H9 (cell line): ENCODE data around the gene MEIS2. TPM values are rescaled to one million over a fixed set of nuclear protein-coding genes. Genes with fewer than 3 reads are reported as not detected.

ENCODE experiments used
- DNase-seq: peaks from one replicate; pipeline ENCODE4 v3.0.0-alpha.2; 2017
- H2AFZ ChIP-seq: one replicate; pipeline ENCODE4 v1.6.1; 2013; ENCODE audit warnings: mild to moderate bottlenecking, low read length, control low read depth, moderate library complexity
- H2AK5ac ChIP-seq: 2 replicates; pipeline ENCODE4 v1.6.1; 2013; ENCODE audit warnings: low read length, control low read depth, mixed read lengths; ENCODE audit not compliant: insufficient read length
- H2BK120ac ChIP-seq: one replicate; pipeline ENCODE4 v1.6.1; 2013; ENCODE audit warnings: low read depth, mild to moderate bottlenecking, low read length, control low read depth, inconsistent platforms; ENCODE audit not compliant: poor library complexity, severe bottlenecking
- H2BK12ac ChIP-seq: 2 replicates; pipeline ENCODE4 v1.6.1; 2013; ENCODE audit warnings: low read length, control low read depth, mixed read lengths, low read depth; ENCODE audit not compliant: insufficient read length
- H2BK15ac ChIP-seq: 2 replicates; pipeline ENCODE4 v1.6.1; 2013; ENCODE audit warnings: low read depth, low read length, control low read depth
- H2BK20ac ChIP-seq: one replicate; pipeline ENCODE4 v1.6.1; 2013; ENCODE audit warnings: low read depth, mild to moderate bottlenecking, low read length, control low read depth, inconsistent platforms; ENCODE audit not compliant: poor library complexity, severe bottlenecking
- H2BK5ac ChIP-seq: 2 replicates; pipeline ENCODE4 v1.6.1; 2013; ENCODE audit warnings: low read length, control low read depth, mixed read lengths; ENCODE audit not compliant: insufficient read length
- H3K14ac ChIP-seq: 2 replicates; pipeline ENCODE4 v1.6.1; 2013; ENCODE audit warnings: low read length, control low read depth; ENCODE audit not compliant: insufficient read depth
- H3K18ac ChIP-seq: 2 replicates; pipeline ENCODE4 v1.6.1; 2013; ENCODE audit warnings: low read depth, mild to moderate bottlenecking, mixed read lengths, low read length, control low read depth; ENCODE audit not compliant: insufficient read length
- H3K23ac ChIP-seq: 2 replicates; pipeline ENCODE4 v1.6.1; 2013; ENCODE audit warnings: low read length, control low read depth, mixed read lengths, low read depth; ENCODE audit not compliant: insufficient read length
- H3K23me2 ChIP-seq: 2 replicates; pipeline ENCODE4 v1.6.1; 2013; ENCODE audit warnings: low read depth, mild to moderate bottlenecking, mixed read lengths, low read length, control low read depth; ENCODE audit not compliant: insufficient read length, poor library complexity, severe bottlenecking
- H3K27ac ChIP-seq: 2 replicates; pipeline ENCODE4 v1.5.1; 2013; ENCODE audit warnings: low read length, control low read depth, mixed read lengths, low read depth; ENCODE audit not compliant: insufficient read length
- H3K27me3 ChIP-seq: 2 replicates; pipeline ENCODE4 v1.6.1; 2013; ENCODE audit warnings: low read length, control low read depth, inconsistent platforms; ENCODE audit not compliant: insufficient read depth
- H3K4ac ChIP-seq: 2 replicates; pipeline ENCODE4 v1.6.1; 2013; ENCODE audit warnings: low read depth, mild to moderate bottlenecking, control low read depth, inconsistent platforms, low read length, moderate library complexity
- H3K4me1 ChIP-seq: 2 replicates; pipeline ENCODE4 v1.6.1; 2013; ENCODE audit warnings: low read length, control low read depth, inconsistent platforms; ENCODE audit not compliant: insufficient read depth
- H3K4me2 ChIP-seq: 2 replicates; pipeline ENCODE4 v1.6.1; 2013; ENCODE audit warnings: low read length, control low read depth, mixed read lengths; ENCODE audit not compliant: insufficient read length, insufficient read depth
- H3K56ac ChIP-seq: 2 replicates; pipeline ENCODE4 v1.6.1; 2013; ENCODE audit warnings: low read depth, mild to moderate bottlenecking, mixed read lengths, low read length, control low read depth; ENCODE audit not compliant: insufficient read length
- H3K79me1 ChIP-seq: 2 replicates; pipeline ENCODE4 v1.6.1; 2013; ENCODE audit warnings: low read depth, mild to moderate bottlenecking, moderate library complexity, low read length, control low read depth, inconsistent platforms; ENCODE audit not compliant: insufficient read depth, poor library complexity, severe bottlenecking
- H3K79me2 ChIP-seq: 2 replicates; pipeline ENCODE4 v1.6.1; 2013; ENCODE audit warnings: low read length, control low read depth, inconsistent platforms; ENCODE audit not compliant: insufficient read depth
- H3K9ac ChIP-seq: 2 replicates; pipeline ENCODE4 v1.6.1; 2013; ENCODE audit warnings: low read length, control low read depth, mixed read lengths; ENCODE audit not compliant: insufficient read length; ENCODE audit errors: extremely low read depth
- H3K9me3 ChIP-seq: one replicate; pipeline ENCODE4 v1.6.1; 2013; ENCODE audit warnings: low read depth, low read length, inconsistent platforms; ENCODE audit not compliant: control insufficient read depth
- H3T11ph ChIP-seq: one replicate; pipeline ENCODE4 v1.6.1; 2013; ENCODE audit warnings: mild to moderate bottlenecking, low read length, control low read depth, inconsistent platforms
- H4K20me1 ChIP-seq: one replicate; pipeline ENCODE4 v1.6.1; 2013; ENCODE audit not compliant: control insufficient read depth, insufficient read length, insufficient read depth
- H4K5ac ChIP-seq: 2 replicates; pipeline ENCODE4 v1.6.1; 2013; ENCODE audit warnings: low read depth, mild to moderate bottlenecking, mixed read lengths, low read length, control low read depth; ENCODE audit not compliant: insufficient read length
- H4K8ac ChIP-seq: replicated peaks from 2 replicates; pipeline ENCODE4 v1.6.1; 2013; ENCODE audit warnings: low read length, control low read depth, mixed read lengths, low read depth; ENCODE audit not compliant: insufficient read length
- H4K91ac ChIP-seq: 2 replicates; pipeline ENCODE4 v1.6.1; 2013; ENCODE audit warnings: low read depth, mild to moderate bottlenecking, moderate library complexity, mixed read lengths, low read length, control low read depth; ENCODE audit not compliant: insufficient read length
- H3K27ac Mint-ChIP-seq, 3 experiments: 2 replicates in 2 of 3; 3 replicates in 1 of 3; pipeline ENCODE4 v1.8.0; 2020 to 2021; ENCODE audit warnings: mixed read lengths in 3 of 3, mild to moderate bottlenecking in 1 of 3, moderate library complexity in 1 of 3
- H3K27me3 Mint-ChIP-seq: 2 replicates; pipeline ENCODE4 v1.8.0; 2021; ENCODE audit warnings: low read depth, mild to moderate bottlenecking, moderate library complexity, mixed read lengths
- H3K36me3 Mint-ChIP-seq, 3 experiments: 2 replicates in 2 of 3; 3 replicates in 1 of 3; pipeline ENCODE4 v1.8.0; 2020 to 2021; ENCODE audit warnings: low read depth in 3 of 3, mixed read lengths in 3 of 3; ENCODE audit not compliant: insufficient read depth in 1 of 3
- H3K4me1 Mint-ChIP-seq, 2 experiments: 2 replicates each; pipeline ENCODE4 v1.8.0; 2020; ENCODE audit warnings: mixed read lengths in 2 of 2
- H3K4me3 Mint-ChIP-seq, 2 experiments: 2 replicates in 1 of 2; 3 replicates in 1 of 2; pipeline ENCODE4 v1.8.0; 2020 to 2021; ENCODE audit warnings: mild to moderate bottlenecking in 2 of 2, mixed read lengths in 2 of 2, moderate library complexity in 1 of 2
- H3K9me3 Mint-ChIP-seq, 2 experiments: 2 replicates in 1 of 2; 3 replicates in 1 of 2; pipeline ENCODE4 v1.8.0; 2020; ENCODE audit warnings: mild to moderate bottlenecking in 2 of 2, mixed read lengths in 2 of 2, moderate library complexity in 1 of 2
- WGBS: extraction: QIAGEN DNeasy Blood & Tissue Kit; methylation state at CpG from one replicate; pipeline ENCODE4 v1.1.7; 2013; ENCODE audit warnings: missing lambda C conversion rate, low lambda C conversion rate, mixed read lengths; ENCODE audit not compliant: insufficient read length; ENCODE audit errors: extremely low coverage; 5-methylcytosine and 5-hydroxymethylcytosine counted together
- total RNA-seq: library from RNA; stranded (reverse); gene quantifications from 2 replicates; pipeline ENCODE4 v1.2.1, GENCODE V29; 2021
- TF ChIP-seq, protein P1 (sequence below): fragments of 200-600 bp; sonication (generic); conservative IDR thresholded peaks from 3 replicates; pipeline ENCODE4 v1.8.0; 2021; ENCODE audit warnings: antibody characterized with exemption, mild to moderate bottlenecking

The MEIS2 gene
- total RNA-seq, 1 experiment from 2014 or later = 0.35 TPM

GRCh38 chr15:37071134-37071533 is 29.2 kb downstream of the MEIS2 start:
- H4K91ac ChIP-seq = no peak overlapping the region
- H3K9me3 ChIP-seq = no peaks in the 10 kb centered on the region
- no peak for DNase-seq
- no peak overlapping the region for H3K9ac ChIP-seq
- no peaks in the 10 kb centered on the region for H3K79me2 ChIP-seq
- TF ChIP-seq, protein P1, sequence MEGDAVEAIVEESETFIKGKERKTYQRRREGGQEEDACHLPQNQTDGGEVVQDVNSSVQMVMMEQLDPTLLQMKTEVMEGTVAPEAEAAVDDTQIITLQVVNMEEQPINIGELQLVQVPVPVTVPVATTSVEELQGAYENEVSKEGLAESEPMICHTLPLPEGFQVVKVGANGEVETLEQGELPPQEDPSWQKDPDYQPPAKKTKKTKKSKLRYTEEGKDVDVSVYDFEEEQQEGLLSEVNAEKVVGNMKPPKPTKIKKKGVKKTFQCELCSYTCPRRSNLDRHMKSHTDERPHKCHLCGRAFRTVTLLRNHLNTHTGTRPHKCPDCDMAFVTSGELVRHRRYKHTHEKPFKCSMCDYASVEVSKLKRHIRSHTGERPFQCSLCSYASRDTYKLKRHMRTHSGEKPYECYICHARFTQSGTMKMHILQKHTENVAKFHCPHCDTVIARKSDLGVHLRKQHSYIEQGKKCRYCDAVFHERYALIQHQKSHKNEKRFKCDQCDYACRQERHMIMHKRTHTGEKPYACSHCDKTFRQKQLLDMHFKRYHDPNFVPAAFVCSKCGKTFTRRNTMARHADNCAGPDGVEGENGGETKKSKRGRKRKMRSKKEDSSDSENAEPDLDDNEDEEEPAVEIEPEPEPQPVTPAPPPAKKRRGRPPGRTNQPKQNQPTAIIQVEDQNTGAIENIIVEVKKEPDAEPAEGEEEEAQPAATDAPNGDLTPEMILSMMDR = no peak
- H4K8ac ChIP-seq = no peak overlapping the region
- no peaks in the 10 kb centered on the region; the same call in 1 of the 2 replicates for H3K27me3 Mint-ChIP-seq
- H3T11ph ChIP-seq = no peak overlapping the region
- H3K4me2 ChIP-seq = no peak overlapping the region
- H3K14ac ChIP-seq = no peak overlapping the region
- no peak overlapping the region for H4K5ac ChIP-seq
- no peak overlapping the region for H2BK12ac ChIP-seq
- no peaks in the 10 kb centered on the region for H3K4me1 ChIP-seq
- no peak overlapping the region for H3K56ac ChIP-seq
- no peak overlapping the region for H2BK15ac ChIP-seq
- WGBS = no CpG with 5 or more reads among the region's 3 CpGs
- H2BK5ac ChIP-seq = no peak overlapping the region
- no peaks in the 10 kb centered on the region for H3K9me3 Mint-ChIP-seq
- H3K27ac Mint-ChIP-seq = no peak overlapping the region
- no peak overlapping the region for H3K27ac ChIP-seq
- H3K79me1 ChIP-seq = no peaks in the 10 kb centered on the region
- H3K36me3 Mint-ChIP-seq = no peaks in the 10 kb centered on the region
- no peak overlapping the region for H3K4ac ChIP-seq
- H3K18ac ChIP-seq = no peak overlapping the region
- H3K23ac ChIP-seq = no peak overlapping the region
- H2BK20ac ChIP-seq = no peak overlapping the region
- H2AK5ac ChIP-seq = no peak overlapping the region
- peaks cover 5 to 6% of the 10 kb centered on the region in 2 experiments; a peak in 3 of 4 replicates for H3K4me1 Mint-ChIP-seq
- no peaks in the 10 kb centered on the region for H4K20me1 ChIP-seq
- no peak overlapping the region for H3K4me3 Mint-ChIP-seq
- no peaks in the 10 kb centered on the region for H3K23me2 ChIP-seq
- H2AFZ ChIP-seq = no peak overlapping the region
- H2BK120ac ChIP-seq = no peak overlapping the region
- no peaks in the 10 kb centered on the region for H3K27me3 ChIP-seq
